Ureter (tissue), 1 donor: ENCODE results near the gene COL1A2. TPM values are rescaled to one million over a fixed set of nuclear protein-coding genes. Genes with fewer than 3 reads are reported as not detected.

Experiments
- total RNA-seq: library from RNA; stranded (reverse); gene quantifications from one replicate; pipeline ENCODE4 v1.2.4, GENCODE V29; 2023
- donor health status: DM: yes; HTN: yes; CAD: no.

COL1A2 gene
- total RNA-seq, 1 donor from 2014 or later = 231 TPM

Other genes starting within 250 kb of the COL1A2 start
- gene CASD1, start 114.9 kb downstream of the COL1A2 start, total RNA-seq = 27.3 TPM